ENCODE data around the gene AKAP13. TPM values are rescaled to one million over a fixed set of nuclear protein-coding genes. Genes with fewer than 3 reads are reported as not detected.

Gene AKAP13
- polyA plus RNA-seq, 1 of the 3 experiments (the other 2 are of a cell fraction), result 8.4 TPM

DNA sequence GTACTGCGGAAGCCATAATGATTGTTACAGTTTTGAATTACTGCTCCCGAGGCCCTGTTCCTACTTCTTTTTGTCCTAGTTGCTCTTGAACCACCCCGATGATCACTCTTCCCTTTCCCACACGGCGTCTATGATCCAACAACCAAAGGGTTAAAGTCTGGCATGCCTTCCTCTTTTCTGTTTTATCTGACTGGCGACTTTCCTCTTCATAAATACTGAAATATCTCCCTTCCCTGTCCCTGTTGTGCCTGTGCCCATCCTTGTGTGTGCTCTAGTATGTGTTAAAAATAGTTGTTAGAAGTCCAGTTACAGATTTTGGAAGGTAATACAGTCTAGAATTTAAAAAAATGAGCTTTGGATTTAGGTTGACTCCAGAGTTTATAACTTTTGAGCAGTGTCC lies 83.6 kb downstream of the AKAP13 start:
- Histone ChIP-seq H3K9ac (no peak overlapping the region), H4K20me1 (ENCODE audit: insufficient read depth) (peaks cover 28% of the 10 kb centered on the region; the same call in 1 of the 2 replicates), H3K27ac (ENCODE audit: low read depth in 2 of 2, low read length in 1 of 2) (no peak overlapping the region), H3K4me3 (ENCODE audit: low read depth in 2 of 2, low read length in 1 of 2) (no peak overlapping the region), H3F3A (replicated peaks; ENCODE audit: insufficient read depth) (no peaks in the 10 kb centered on the region), H3K27me3 (ENCODE audit: insufficient read depth) (no peaks in the 10 kb centered on the region), H3K4me2 (no peak overlapping the region), H3K36me3 (replicated peaks in 1 of 2; ENCODE audit: control insufficient read depth in 1 of 2, insufficient read depth in 2 of 2, low read length in 1 of 2) (no peaks in the 10 kb centered on the region), H3K79me2 (ENCODE audit: insufficient read depth) (peaks cover 84% of the 10 kb centered on the region), H3K4me1 (ENCODE audit: control insufficient read depth in 1 of 2, insufficient read depth in 2 of 2, low read depth in 1 of 2, low read length in 1 of 2) (peaks cover 0 to 5% of the 10 kb centered on the region in 2 experiments; a peak in 2 of 4 replicates), H2AFZ (ENCODE audit: low read depth) (no peak overlapping the region), H3K9me2 (no peaks in the 10 kb centered on the region), H3K9me3 (no peaks in the 10 kb centered on the region)
- POLR2A ChIA-PET, result no interaction called here
- WGBS (ENCODE audit: low lambda C conversion rate), result 92% methylated on average over 6 of the region's 6 CpGs
- no peak for TF ChIP-seq GABPA (IDR thresholded peaks at IDR 0.05; ENCODE audit: low read depth)
- TF ChIP-seq NRF1 (IDR thresholded peaks at IDR 0.05; ENCODE audit: low read depth, low read length), result no peak
- TF ChIP-seq MEF2A (IDR thresholded peaks at IDR 0.05; ENCODE audit: borderline replicate concordance, low read depth), result no peak
- no peak for TF ChIP-seq RAD21 (IDR thresholded peaks at IDR 0.05; ENCODE audit: low read length)
- TF ChIP-seq ELF1 (IDR thresholded peaks at IDR 0.05), result no peak
- no peak for TF ChIP-seq GATA2 (CRISPR knock-in tag; IDR thresholded peaks at IDR 0.05)
- TF ChIP-seq SMC3 (IDR thresholded peaks at IDR 0.05; ENCODE audit: low read depth, low read length), result no peak
- no peak for TF ChIP-seq FOXM1 (IDR thresholded peaks at IDR 0.05; ENCODE audit: low read depth)
- TF ChIP-seq, protein P1, sequence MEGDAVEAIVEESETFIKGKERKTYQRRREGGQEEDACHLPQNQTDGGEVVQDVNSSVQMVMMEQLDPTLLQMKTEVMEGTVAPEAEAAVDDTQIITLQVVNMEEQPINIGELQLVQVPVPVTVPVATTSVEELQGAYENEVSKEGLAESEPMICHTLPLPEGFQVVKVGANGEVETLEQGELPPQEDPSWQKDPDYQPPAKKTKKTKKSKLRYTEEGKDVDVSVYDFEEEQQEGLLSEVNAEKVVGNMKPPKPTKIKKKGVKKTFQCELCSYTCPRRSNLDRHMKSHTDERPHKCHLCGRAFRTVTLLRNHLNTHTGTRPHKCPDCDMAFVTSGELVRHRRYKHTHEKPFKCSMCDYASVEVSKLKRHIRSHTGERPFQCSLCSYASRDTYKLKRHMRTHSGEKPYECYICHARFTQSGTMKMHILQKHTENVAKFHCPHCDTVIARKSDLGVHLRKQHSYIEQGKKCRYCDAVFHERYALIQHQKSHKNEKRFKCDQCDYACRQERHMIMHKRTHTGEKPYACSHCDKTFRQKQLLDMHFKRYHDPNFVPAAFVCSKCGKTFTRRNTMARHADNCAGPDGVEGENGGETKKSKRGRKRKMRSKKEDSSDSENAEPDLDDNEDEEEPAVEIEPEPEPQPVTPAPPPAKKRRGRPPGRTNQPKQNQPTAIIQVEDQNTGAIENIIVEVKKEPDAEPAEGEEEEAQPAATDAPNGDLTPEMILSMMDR (IDR thresholded peaks at IDR 0.05), result no peak
- TF ChIP-seq, protein P2, sequence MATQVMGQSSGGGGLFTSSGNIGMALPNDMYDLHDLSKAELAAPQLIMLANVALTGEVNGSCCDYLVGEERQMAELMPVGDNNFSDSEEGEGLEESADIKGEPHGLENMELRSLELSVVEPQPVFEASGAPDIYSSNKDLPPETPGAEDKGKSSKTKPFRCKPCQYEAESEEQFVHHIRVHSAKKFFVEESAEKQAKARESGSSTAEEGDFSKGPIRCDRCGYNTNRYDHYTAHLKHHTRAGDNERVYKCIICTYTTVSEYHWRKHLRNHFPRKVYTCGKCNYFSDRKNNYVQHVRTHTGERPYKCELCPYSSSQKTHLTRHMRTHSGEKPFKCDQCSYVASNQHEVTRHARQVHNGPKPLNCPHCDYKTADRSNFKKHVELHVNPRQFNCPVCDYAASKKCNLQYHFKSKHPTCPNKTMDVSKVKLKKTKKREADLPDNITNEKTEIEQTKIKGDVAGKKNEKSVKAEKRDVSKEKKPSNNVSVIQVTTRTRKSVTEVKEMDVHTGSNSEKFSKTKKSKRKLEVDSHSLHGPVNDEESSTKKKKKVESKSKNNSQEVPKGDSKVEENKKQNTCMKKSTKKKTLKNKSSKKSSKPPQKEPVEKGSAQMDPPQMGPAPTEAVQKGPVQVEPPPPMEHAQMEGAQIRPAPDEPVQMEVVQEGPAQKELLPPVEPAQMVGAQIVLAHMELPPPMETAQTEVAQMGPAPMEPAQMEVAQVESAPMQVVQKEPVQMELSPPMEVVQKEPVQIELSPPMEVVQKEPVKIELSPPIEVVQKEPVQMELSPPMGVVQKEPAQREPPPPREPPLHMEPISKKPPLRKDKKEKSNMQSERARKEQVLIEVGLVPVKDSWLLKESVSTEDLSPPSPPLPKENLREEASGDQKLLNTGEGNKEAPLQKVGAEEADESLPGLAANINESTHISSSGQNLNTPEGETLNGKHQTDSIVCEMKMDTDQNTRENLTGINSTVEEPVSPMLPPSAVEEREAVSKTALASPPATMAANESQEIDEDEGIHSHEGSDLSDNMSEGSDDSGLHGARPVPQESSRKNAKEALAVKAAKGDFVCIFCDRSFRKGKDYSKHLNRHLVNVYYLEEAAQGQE (IDR thresholded peaks at IDR 0.05; ENCODE audit: low read depth, low read length), result no peak
- TF ChIP-seq, protein P3, sequence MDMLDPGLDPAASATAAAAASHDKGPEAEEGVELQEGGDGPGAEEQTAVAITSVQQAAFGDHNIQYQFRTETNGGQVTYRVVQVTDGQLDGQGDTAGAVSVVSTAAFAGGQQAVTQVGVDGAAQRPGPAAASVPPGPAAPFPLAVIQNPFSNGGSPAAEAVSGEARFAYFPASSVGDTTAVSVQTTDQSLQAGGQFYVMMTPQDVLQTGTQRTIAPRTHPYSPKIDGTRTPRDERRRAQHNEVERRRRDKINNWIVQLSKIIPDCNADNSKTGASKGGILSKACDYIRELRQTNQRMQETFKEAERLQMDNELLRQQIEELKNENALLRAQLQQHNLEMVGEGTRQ (IDR thresholded peaks at IDR 0.05; ENCODE audit: borderline replicate concordance, low read depth, low read length), result no peak
- no peak for DNase-seq
- CTCF ChIA-PET, result no interaction called here

DNA sequence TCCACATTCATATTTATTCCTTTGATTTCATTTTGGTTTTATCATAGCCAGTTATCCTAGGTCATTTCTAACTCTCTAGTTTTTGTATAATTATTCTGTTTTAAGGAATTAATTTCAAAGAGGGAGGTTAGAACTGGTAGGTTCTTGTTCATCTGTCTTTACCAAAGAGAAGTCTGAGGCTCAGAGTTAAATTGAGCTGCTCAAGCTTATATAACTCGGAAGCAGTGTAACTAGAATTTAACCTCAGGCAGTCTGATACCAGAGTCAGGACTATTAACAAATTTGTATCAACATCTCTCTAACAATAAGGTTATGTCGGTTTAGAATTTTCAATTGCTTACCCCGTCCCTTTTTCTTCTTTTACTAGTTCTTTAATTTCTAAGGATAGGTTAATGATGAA lies 84.1 kb downstream of the AKAP13 start:
- POLR2A ChIA-PET, result no interaction called here
- TF ChIP-seq FOXJ3 (CRISPR knock-in tag; IDR thresholded peaks at IDR 0.05) (no peak), YY1 (IDR thresholded peaks at IDR 0.05; ENCODE audit: low read depth) (no peak), RXRA (IDR thresholded peaks at IDR 0.05; ENCODE audit: borderline replicate concordance, low read depth) (no peak), RCOR1 (IDR thresholded peaks at IDR 0.05; ENCODE audit: low read length) (no peak), RFX5 (IDR thresholded peaks at IDR 0.05; ENCODE audit: low read length) (no peak), JUND (IDR thresholded peaks at IDR 0.05) (no peak), GATA2 (CRISPR knock-in tag; IDR thresholded peaks at IDR 0.05) (no peak), SIN3A (IDR thresholded peaks at IDR 0.05; ENCODE audit: borderline replicate concordance, low read depth, low read length) (no peak), NFIC (IDR thresholded peaks at IDR 0.05; ENCODE audit: borderline replicate concordance) (no peak), TCF12 (IDR thresholded peaks at IDR 0.05) (no peak), CHD2 (IDR thresholded peaks at IDR 0.05; ENCODE audit: low read length, partially characterized antibody) (no peak), EZH2phosphoT487 (IDR thresholded peaks at IDR 0.05; ENCODE audit: borderline replicate concordance, low read depth) (no peak)
- TF ChIP-seq, protein P1 (IDR thresholded peaks at IDR 0.05), result no peak

More for the DNA sequence above, 84.1 kb downstream of the AKAP13 start:
- peaks cover 33% of the 10 kb centered on the region for H4K20me1 ChIP-seq (ENCODE audit: insufficient read depth)
- H3K36me3 ChIP-seq (replicated peaks in 1 of 2; ENCODE audit: control insufficient read depth in 1 of 2, insufficient read depth in 2 of 2, low read length in 1 of 2), result no peaks in the 10 kb centered on the region
- no peak overlapping the region for H3K4me2 ChIP-seq
- CTCF ChIA-PET, result no interaction called here
- no peaks in the 10 kb centered on the region for H3F3A ChIP-seq (replicated peaks; ENCODE audit: insufficient read depth)
- WGBS (ENCODE audit: low lambda C conversion rate), result 94% methylated on average over 3 of the region's 3 CpGs
- H3K9ac ChIP-seq, result no peak overlapping the region
- H2AFZ ChIP-seq (ENCODE audit: low read depth), result no peak overlapping the region
- H3K4me3 ChIP-seq (ENCODE audit: low read depth in 2 of 2, low read length in 1 of 2), result no peak overlapping the region
- no peaks in the 10 kb centered on the region for H3K27me3 ChIP-seq (ENCODE audit: insufficient read depth)
- H3K9me3 ChIP-seq, result no peaks in the 10 kb centered on the region
- peaks cover 88% of the 10 kb centered on the region for H3K79me2 ChIP-seq (ENCODE audit: insufficient read depth)
- no peak for DNase-seq
- H3K27ac ChIP-seq (ENCODE audit: low read depth in 2 of 2, low read length in 1 of 2), result no peak overlapping the region
- H3K4me1 ChIP-seq (ENCODE audit: control insufficient read depth in 1 of 2, insufficient read depth in 2 of 2, low read depth in 1 of 2, low read length in 1 of 2), result peaks cover 0 to 5% of the 10 kb centered on the region in 2 experiments; a peak in 2 of 4 replicates
- no peaks in the 10 kb centered on the region for H3K9me2 ChIP-seq

All from SK-N-SH (cell line).